B cell (primary cell): ENCODE measurements around the gene OXTR.

Source experiments
- CTCF ChIP-seq: fragments of 200-600 bp; IDR thresholded peaks from one replicate; pipeline ENCODE4 v1.8.0; 2022; ENCODE audit warnings: antibody characterized with exemption, mild to moderate bottlenecking
- EZH2 ChIP-seq: IDR thresholded peaks from 2 replicates; pipeline ENCODE4 v1.6.1; 2012; ENCODE audit warnings: borderline replicate concordance, low read depth, mild to moderate bottlenecking, moderate library complexity, low read length; ENCODE audit not compliant: insufficient read depth, poor library complexity, severe bottlenecking

GRCh38 chr3:8762607-8763377 lies 6.6 kb downstream of the OXTR start:
- TF ChIP-seq CTCF, result no peak
- TF ChIP-seq EZH2, result no peak
